Measurements from ENCODE around the gene C11orf21. TPM values are rescaled to one million over a fixed set of nuclear protein-coding genes. Genes with fewer than 3 reads are reported as not detected.
A peak's percentile ranks its signal among the peaks of the same experiment; 100 is the strongest.

The C11orf21 gene
- polyA plus RNA-seq, 3 donors, result 10.8 to 135 (median 13.1) TPM

GRCh38 chr11:2261436-2262230 is 40.1 kb downstream of the C11orf21 start:
- Mint-ChIP-seq H3K27me3 (ENCODE audit: low read depth in 3 of 3) (peaks cover 1 to 10% (median 2%) of the 10 kb centered on the region in 3 donors), H3K9me3 (no peaks in the 10 kb centered on the region), H3K27ac (peak overlapping the region in 1 of 7 donors; percentile 45), H3K4me3 (no peak overlapping the region), H3K36me3 (peaks cover 0 to 2% of the 10 kb centered on the region in 2 donors), H3K4me1 (peaks cover 22% of the 10 kb centered on the region)
- peaks cover 21 to 22% of the 10 kb centered on the region in 2 donors for H3K4me1 ChIP-seq (ENCODE audit: control insufficient read depth in 1 of 2, insufficient read depth in 2 of 2, low read length in 2 of 2)
- WGBS (ENCODE audit: insufficient coverage), result 94% methylated on average over 18 of the region's 21 CpGs
- no peaks in the 10 kb centered on the region for H3K79me2 ChIP-seq (ENCODE audit: insufficient read depth, low read length)
- H4K20me1 ChIP-seq (ENCODE audit: insufficient read depth, low read length), result no peaks in the 10 kb centered on the region
- no peaks in the 10 kb centered on the region for H3K27me3 ChIP-seq (ENCODE audit: control insufficient read depth in 2 of 2, insufficient read depth in 2 of 2, low read length in 2 of 2)
- no peak overlapping the region for H3K4me2 ChIP-seq (replicated peaks; ENCODE audit: extremely low read depth, low read length, poor library complexity, severe bottlenecking)
- H3K4me3 ChIP-seq (replicated peaks in 1 of 3; ENCODE audit: low read depth in 2 of 3, low read length in 3 of 3), result no peak overlapping the region
- no peak overlapping the region for H3K9ac ChIP-seq (ENCODE audit: insufficient read depth, low read length, poor library complexity, severe bottlenecking)
- intact Hi-C loops (cut with micrococcal nuclease), result no loop called here
- H3K36me3 ChIP-seq (replicated peaks in 1 of 2; ENCODE audit: control insufficient read depth in 1 of 2, insufficient read depth in 2 of 2, low read length in 2 of 2), result no peaks in the 10 kb centered on the region
- TF ChIP-seq, protein P1, sequence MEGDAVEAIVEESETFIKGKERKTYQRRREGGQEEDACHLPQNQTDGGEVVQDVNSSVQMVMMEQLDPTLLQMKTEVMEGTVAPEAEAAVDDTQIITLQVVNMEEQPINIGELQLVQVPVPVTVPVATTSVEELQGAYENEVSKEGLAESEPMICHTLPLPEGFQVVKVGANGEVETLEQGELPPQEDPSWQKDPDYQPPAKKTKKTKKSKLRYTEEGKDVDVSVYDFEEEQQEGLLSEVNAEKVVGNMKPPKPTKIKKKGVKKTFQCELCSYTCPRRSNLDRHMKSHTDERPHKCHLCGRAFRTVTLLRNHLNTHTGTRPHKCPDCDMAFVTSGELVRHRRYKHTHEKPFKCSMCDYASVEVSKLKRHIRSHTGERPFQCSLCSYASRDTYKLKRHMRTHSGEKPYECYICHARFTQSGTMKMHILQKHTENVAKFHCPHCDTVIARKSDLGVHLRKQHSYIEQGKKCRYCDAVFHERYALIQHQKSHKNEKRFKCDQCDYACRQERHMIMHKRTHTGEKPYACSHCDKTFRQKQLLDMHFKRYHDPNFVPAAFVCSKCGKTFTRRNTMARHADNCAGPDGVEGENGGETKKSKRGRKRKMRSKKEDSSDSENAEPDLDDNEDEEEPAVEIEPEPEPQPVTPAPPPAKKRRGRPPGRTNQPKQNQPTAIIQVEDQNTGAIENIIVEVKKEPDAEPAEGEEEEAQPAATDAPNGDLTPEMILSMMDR (IDR thresholded peaks at IDR 0.05), result no peak
- H2AFZ ChIP-seq (ENCODE audit: insufficient read depth, low read depth, low read length, poor library complexity, severe bottlenecking), result no peak overlapping the region
- DNase-seq, result no peak
- H3K9me3 ChIP-seq (replicated peaks in 1 of 2; ENCODE audit: control insufficient read depth in 1 of 2, insufficient read depth in 1 of 2, low read length in 2 of 2), result no peaks in the 10 kb centered on the region
- no peak overlapping the region for H3K27ac ChIP-seq (ENCODE audit: low read depth in 1 of 2, low read length in 2 of 2)

GRCh38 chr11:2260491-2261364 is 41.0 kb downstream of the C11orf21 start:
- intact Hi-C loops (cut with micrococcal nuclease), result no loop called here
- Mint-ChIP-seq H3K9me3 (no peaks in the 10 kb centered on the region), H3K36me3 (peaks cover 0 to 2% of the 10 kb centered on the region in 2 donors), H3K4me3 (no peak overlapping the region), H3K4me1 (peaks cover 13% of the 10 kb centered on the region), H3K27me3 (ENCODE audit: low read depth in 3 of 3) (peaks cover 1 to 11% (median 2%) of the 10 kb centered on the region in 3 donors), H3K27ac (peak overlapping the region in 1 of 7 donors; percentile 2)
- no peaks in the 10 kb centered on the region for H3K27me3 ChIP-seq (ENCODE audit: control insufficient read depth in 2 of 2, insufficient read depth in 2 of 2, low read length in 2 of 2)
- H3K9me3 ChIP-seq (replicated peaks in 1 of 2; ENCODE audit: control insufficient read depth in 1 of 2, insufficient read depth in 1 of 2, low read length in 2 of 2), result no peaks in the 10 kb centered on the region
- H3K4me1 ChIP-seq (ENCODE audit: control insufficient read depth in 1 of 2, insufficient read depth in 2 of 2, low read length in 2 of 2), result peaks cover 12 to 13% of the 10 kb centered on the region in 2 donors
- no peak overlapping the region for H3K9ac ChIP-seq (ENCODE audit: insufficient read depth, low read length, poor library complexity, severe bottlenecking)
- H3K79me2 ChIP-seq (ENCODE audit: insufficient read depth, low read length), result no peaks in the 10 kb centered on the region
- no peak overlapping the region for H3K4me2 ChIP-seq (replicated peaks; ENCODE audit: extremely low read depth, low read length, poor library complexity, severe bottlenecking)
- H4K20me1 ChIP-seq (ENCODE audit: insufficient read depth, low read length), result no peaks in the 10 kb centered on the region
- TF ChIP-seq, protein P1 (IDR thresholded peaks at IDR 0.05), result no peak
- H2AFZ ChIP-seq (ENCODE audit: insufficient read depth, low read depth, low read length, poor library complexity, severe bottlenecking), result no peak overlapping the region
- no peak overlapping the region for H3K27ac ChIP-seq (ENCODE audit: low read depth in 1 of 2, low read length in 2 of 2)
- H3K4me3 ChIP-seq (replicated peaks in 1 of 3; ENCODE audit: low read depth in 2 of 3, low read length in 3 of 3), result no peak overlapping the region
- 94% methylated on average over 24 of the region's 26 CpGs for WGBS (ENCODE audit: insufficient coverage)
- no peaks in the 10 kb centered on the region for H3K36me3 ChIP-seq (replicated peaks in 1 of 2; ENCODE audit: control insufficient read depth in 1 of 2, insufficient read depth in 2 of 2, low read length in 2 of 2)
- no peak for DNase-seq

Data from CD14-positive monocyte (primary cell).